22Rv1 (cell line): ENCODE measurements around the gene FAF1.

Experiments used
- H3K27ac ChIP-seq: fragments of 450-650 bp; 2 replicates; pipeline ENCODE4 v1.5.1; 2017
- CTCF ChIP-seq: fragments of 450-650 bp; IDR thresholded peaks from 2 replicates; pipeline ENCODE4 v1.5.1; 2017; ENCODE audit warnings: mild to moderate bottlenecking
- ZFX ChIP-seq: fragments of 450-650 bp; IDR thresholded peaks from 2 replicates; pipeline ENCODE4 v1.6.1; 2017; ENCODE audit warnings: antibody characterized with exemption, borderline replicate concordance

Gene FAF1

GRCh38 chr1:50471967-50472366 is 488.1 kb downstream of the FAF1 start:
- TF ChIP-seq CTCF (no peak), ZFX (no peak)
- no peak overlapping the region for H3K27ac ChIP-seq

- no peak for TF ChIP-seq ZFX
- no peak for TF ChIP-seq CTCF
- no peak overlapping the region for H3K27ac ChIP-seq
These were observed 497.1 kb downstream of the FAF1 start for GRCh38 chr1:50462964-50463363.

- TF ChIP-seq ZFX = no peak
- no peak for TF ChIP-seq CTCF
- H3K27ac ChIP-seq = no peak overlapping the region
These were observed 501.6 kb downstream of the FAF1 start for GRCh38 chr1:50458507-50458906.

DNA sequence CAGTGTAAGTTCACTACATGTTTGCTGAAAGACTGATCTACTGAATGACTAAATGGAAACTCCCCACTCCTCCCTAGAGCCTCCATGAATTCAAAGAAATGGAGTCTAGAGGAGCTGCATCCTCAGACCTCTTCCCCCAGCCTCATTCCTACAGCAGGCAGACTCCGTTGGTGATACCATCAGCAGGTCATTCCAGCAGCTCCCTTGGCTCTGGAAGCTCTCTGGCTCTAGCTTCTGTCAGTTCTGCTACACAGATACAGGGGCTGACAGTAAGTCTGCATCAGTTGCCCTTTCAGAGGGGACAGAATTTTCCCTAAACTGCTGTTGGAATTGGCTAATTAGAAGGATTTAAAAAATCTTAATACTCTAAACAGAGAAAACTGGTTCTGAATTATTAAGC is 505.2 kb downstream of the FAF1 start:
- TF ChIP-seq ZFX = no peak
- TF ChIP-seq CTCF = no peak
- H3K27ac ChIP-seq = no peak overlapping the region

DNA sequence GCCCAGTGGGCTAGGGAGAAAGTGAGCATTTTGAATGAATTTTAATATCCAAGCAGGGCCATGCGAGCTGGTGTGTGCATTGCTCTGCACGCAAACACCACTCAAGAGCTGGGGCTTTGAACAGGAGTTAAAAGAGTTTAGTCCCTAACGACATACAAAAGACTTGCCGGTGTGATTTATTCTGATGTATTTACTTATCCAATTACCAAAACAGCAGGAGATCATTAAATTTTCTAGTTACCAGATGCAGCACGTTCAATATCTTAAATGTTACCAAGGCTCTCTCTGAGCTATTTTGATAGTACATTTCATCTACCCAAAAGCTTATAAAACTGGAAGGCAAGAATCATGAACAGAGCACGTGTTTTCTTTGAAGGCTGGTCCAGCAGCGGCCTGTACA is 506.8 kb downstream of the FAF1 start:
- TF ChIP-seq CTCF (no peak), ZFX (no peak)
- no peak overlapping the region for H3K27ac ChIP-seq

DNA sequence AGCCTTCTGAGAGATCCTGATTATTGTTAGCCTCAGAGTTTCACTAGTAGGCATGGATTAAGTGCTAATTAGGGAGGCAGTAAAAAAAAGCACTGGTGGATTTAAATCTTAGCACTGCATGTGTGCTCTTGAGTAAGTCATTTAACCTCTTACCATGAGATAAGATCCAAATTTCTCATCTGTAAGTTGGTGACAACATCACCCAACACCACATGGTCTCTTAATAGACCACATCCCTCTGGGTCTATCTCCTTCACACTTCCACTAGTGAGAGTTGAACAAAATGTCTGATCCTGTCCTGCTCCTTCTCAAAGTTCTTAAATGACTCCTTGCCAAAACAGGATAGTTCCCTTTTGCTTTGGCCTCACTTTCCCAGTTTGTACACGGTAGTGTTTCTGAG is 507.4 kb downstream of the FAF1 start:
- H3K27ac ChIP-seq = no peak overlapping the region
- no peak for TF ChIP-seq ZFX
- no peak for TF ChIP-seq CTCF

- no peak for TF ChIP-seq ZFX
- no peak for TF ChIP-seq CTCF
- H3K27ac ChIP-seq = no peak overlapping the region
These were observed 509.0 kb downstream of the FAF1 start for GRCh38 chr1:50450861-50451653.
